ENCODE results near the gene KIRREL3.

Gene KIRREL3

DNA sequence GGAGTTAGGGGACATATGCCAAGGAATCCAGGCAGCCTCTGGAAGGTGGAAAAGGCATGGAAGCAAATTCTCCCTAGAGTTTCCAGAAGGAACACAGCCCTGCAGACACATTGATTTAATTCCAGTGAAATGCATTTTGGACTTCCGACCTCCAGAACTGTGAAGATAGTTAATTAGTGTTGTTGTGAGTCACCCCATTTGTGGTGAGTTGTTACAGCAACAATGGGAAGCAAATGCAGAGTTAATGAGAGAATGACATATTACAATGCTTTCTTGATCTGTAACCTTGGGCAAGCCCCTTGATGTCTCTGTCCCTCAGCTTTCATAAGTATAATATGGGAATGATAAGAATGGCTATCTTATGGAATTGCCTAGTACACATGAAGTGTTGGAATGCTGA lies 178.7 kb downstream of the KIRREL3 start:
- no peak for DNase-seq

DNA sequence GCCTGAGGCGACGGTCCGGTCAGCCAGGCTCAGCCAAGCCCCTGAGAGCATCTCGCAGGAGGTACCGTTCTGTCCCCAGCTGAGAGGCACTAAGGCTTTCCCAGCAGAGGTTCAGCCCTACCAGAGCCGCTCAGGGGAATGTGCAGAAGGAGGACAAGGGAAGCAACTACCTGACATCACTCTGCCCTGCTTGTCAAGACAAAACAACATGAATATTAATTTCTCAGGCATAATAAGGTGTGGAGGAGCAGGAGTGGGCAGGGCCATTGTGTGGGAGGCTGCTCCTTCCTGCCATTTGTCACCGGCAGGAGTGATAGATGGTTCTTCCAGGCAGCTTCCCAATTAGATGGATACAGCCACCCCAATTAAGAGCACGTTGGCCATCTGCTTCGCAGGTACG lies 181.4 kb downstream of the KIRREL3 start:
- DNase-seq, result no peak

DNA sequence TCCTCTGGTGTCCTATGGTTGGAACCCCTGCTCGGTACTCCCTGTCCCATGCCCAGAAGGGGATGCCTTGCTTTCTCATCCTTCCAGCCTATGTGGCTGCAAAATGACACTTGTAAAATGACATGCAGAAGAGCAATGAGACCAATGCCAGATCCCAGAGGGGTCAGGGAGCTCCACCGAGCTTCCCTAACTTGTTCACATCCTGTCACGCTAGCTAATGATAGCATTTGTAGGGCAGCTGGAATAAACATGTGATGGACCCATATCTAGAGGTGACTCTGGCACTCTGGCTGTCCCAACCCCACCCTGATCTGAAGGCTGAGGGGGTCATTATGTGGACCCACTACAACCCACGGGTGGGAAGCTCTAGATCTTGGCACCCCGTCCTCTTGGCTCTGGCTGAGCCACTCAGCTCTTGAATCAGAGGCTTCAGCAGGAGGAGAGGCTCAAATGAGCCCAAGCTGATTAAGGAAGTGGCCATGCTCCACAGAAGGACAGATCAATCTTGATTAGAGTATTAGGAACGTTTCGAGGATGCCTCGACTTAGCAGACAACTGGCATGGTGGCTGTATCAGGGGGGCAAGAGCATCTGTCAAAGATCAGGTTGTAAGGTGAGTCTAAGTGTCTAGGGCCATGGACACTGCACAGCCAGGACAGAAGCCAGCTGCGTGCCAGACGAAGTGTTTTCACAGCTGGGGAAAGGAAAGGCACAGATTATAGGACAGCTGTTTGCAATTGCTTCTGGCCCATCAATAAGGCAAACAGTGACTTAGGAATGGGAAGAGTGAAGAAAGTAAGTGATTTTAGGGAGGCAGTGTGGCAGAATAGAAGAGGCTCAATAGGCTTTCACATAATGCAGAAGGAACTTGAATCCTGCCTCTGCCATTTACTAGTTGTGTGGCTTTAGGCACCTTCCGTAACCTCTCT lies 182.8 kb downstream of the KIRREL3 start:
- no peak for DNase-seq

DNA sequence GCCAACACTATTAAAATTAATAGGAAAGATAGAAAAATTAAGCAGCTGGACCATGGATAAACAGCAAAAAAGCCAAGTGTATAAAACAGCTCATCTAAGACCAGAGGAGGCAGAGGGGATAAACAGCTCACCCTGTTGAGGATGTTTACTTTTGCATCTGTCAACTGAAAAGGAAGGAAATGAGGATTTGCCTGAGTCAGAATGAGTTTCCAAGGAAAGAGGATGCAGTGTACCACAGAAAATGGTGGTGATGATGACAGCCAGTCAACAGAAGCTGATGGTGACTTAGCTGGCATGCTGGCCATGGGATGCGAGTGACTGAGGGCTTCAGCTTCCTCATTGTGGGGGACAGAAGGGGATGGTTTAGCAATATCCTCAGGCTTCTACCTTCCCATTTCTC lies 183.5 kb downstream of the KIRREL3 start:
- DNase-seq, result no peak

DNA sequence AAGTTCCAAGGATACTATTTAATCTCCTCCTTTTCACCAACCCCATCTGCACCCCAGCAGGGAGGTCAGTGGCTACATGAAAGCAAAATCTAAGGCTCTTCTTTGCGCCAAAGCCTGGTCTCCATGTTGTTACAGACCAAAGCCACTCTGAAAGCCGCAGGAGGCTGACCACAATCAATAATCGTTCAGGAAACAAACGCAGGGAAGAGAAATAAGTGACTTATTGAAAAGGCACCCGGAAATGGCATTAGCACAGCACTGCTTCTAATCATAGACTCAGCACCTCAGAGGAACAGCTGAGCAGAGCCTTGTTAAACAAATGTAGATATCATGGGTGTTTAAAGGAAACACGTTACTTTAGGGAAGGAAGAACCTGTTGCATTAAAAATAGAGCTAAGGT lies 183.9 kb downstream of the KIRREL3 start:
- DNase-seq, result no peak

DNA sequence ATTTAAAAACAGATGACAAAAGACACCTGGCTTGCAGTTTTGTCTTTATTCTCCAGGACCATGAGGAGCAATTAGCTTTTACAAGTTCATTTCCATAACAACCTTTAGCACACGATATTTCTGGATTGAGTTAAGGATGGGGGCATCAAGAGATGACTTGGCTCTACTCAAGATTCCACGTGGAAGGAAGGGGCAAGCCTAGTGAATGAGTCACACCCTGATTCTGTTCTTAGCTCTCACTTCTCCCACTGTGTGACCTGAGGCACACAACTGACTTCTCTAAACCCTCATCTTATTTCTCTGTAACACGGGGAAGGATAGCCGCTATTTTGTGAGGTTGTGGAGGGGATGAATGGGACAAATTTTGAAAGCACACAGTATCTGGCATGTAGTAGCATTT lies 185.5 kb downstream of the KIRREL3 start:
- no peak for DNase-seq

DNA sequence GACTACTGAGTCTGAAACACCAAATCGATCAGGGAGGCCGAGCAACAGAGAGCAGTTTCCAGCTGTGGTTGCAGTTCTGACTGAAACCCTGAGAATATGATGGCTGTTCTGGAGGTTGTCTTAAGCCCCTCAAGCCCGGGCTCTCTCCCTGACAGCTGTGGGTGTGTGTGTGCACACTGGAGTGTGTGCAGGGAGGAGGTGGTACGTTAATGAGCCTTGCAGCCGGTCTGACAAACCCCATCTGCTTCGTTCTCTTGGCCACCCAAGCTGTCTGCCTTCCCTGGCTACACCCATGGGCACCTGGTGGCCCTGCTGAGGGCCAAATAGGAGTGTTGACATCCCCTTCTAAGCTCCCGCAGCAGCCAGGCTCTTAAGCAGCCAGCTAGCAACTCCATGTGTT lies 189.8 kb downstream of the KIRREL3 start:
- no peak for DNase-seq

DNA sequence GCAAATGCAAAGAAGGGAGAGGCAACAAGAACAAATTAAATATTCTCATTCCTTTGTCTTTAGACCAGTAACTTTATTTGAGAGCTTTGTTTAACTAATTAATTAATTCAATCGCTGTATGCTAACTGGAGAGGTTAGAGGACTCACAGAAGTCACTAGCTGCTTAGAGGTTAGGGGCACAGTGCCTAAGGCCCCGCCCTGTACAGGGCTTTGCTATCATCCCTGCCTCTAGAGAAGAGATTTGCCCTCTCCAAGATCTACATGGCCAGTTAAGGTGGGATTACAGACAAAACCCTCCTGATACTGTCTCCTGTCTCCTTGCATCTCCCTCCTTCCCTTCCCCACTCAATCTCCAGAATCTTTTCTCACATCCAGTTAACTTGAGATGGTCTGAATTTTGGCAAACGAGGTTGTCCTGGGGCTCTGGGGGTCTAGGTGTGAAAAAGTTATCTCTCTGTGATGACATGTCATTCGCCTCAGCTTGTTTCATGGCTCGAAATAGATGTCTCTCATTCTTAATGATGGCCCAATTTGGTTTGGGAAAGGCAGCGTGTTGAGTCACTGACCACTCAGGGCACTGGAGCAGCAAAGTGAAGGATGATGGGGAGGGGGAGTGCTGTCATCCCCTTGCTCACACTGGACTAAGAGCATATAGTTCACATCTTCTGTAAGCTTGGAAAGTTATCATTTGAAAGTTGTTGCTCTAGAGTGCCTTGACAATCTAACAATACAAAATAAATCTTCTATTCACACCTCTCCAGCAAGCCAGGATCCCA lies 190.9 kb downstream of the KIRREL3 start:
- no peak for DNase-seq

DNA sequence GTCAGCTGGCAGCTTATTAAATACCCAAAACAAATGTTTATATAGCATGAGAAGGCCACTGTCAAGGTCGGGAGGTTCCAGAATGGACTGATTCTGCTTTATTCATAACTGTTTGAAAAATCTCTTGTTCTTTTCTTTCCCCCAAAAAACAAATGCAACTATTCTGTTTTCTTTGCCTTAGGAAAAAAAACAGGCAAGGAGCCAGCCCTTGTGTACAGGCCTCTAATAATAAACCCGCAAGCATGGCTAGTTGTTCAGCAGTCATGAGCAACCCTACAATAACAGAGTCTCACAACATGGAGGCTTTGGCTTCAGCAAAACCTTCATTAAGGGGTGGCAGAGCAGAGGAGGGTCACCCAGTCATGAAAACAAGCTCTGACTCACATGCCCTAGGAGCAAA lies 191.7 kb downstream of the KIRREL3 start:
- DNase-seq, result no peak

DNA sequence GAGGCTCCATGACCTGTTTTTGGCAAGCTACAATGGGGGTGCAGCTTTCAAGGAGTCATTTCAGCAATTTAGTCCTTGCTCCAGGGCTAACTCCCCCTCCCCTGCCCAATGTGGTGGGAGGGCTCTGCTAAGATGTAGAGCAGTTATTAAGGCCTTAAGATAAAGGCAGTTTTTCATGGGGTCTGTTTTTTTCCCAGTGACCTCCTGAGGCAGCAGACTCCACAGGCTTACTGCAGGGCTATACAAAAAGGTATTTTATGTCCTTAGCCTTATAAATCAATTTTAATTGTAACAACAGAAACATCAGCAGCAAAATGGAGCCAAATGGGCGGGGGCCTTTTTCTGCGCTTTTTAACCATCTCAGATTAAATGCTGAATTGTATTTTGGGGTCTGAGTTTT lies 192.3 kb downstream of the KIRREL3 start:
- no peak for DNase-seq

DNA sequence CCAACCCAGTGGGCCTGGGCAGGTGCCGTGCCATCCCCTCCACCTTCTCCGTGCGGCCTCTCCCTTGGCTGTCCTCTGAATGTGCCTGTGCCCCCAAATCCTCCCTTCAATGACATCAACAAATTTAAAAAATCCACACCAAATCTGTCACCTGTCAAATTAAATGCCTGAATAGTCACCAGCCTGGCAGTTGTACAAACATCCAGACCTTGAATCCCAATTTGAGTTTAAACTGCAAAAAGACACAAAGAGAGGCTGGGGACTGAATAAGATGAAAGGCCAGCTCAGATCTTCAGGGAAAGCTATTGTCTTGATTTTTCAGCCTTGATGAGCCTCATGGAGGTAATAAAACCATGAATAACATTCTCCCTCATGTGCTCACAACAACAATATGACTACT lies 194.7 kb downstream of the KIRREL3 start:
- no peak for DNase-seq

DNA sequence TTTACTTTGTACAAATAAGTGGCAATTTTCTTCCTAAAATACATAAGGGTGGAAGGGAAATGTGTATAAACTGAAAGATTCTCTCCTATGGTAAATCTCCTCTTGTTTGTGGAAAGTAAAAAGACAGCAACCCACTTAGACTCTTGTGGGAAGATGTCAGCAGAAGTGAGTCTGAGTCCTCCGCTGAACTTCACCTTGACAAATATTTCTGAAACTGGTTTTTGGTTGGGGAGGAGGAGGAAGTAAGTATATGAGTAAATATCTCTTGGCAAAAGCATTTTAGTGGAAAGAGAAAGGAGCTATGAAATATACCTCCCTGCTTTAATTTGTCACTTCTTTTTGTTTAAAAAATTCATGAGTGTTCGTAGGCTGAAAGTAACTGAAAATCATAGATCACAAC lies 196.2 kb downstream of the KIRREL3 start:
- no peak for DNase-seq

DNA sequence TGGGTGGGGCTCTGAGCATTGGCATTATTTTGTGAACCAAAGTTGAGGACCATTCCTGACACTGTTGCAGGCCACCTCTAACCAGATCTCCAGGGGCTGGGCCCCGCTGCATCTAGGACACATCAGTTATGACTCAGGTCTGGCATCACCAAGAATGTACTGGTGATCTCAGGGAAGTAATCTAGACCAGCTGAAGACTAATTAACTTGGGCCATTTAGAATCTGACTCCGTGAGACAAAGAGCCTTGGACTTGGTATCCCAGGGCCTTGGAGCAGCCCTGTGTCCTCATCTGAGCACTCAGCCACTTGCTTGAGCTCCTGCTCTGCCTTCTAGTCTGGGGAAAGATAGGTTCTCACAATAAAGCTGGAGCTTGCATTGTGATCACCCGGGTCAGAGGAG lies 200.6 kb downstream of the KIRREL3 start:
- no peak for DNase-seq

DNA sequence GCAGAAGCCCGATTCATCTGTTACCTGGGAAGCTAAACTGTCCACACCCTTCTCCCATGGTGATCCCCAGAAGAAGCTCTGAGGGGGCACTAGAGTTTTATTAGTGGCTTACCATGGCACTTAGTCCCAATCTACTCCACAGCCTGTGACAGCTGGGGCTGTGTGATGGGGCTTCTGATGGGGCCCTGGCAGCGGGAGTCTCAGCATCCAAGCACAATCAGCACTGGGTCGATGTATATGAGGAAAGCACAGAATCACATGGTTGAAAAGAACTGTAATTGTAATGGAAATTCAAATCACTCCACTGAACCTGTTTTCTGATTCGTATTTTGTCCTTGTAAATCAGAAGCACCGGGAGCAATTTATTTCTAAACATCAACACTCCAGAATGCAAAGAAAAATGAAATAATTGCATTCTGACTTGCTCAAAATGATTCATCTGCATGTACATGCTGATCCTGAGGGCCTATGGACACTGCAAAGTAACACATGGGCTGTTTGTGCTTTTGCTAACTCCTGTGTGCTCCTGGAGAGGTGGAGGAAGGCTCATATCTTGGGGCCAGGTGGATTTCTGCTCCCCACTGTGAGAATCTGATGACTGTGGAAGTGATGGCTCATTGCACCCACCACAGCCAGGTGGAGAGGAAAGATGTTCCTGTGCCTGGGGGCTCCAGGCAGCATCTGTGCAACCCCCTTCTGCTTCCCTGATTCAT lies 203.0 kb downstream of the KIRREL3 start:
- no peak for DNase-seq

DNA sequence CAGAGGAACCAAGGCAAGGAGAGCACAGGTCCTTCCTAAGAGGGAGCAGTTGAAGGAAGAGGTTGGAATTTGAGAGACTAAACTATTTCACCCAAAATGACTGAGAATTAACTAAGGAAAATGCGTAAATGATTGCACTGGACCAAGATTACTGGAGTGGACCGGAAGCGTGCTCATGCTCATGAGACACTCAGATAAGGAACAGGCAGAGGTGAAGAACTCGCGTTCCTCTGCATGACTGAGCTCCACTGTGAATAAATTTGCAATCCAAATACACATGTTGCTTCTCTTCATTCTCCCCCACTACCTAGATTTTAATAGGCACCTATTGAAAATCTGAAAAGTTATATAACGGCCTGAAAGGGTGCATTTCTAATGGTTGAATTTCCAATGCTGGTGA lies 207.0 kb downstream of the KIRREL3 start:
- DNase-seq, result no peak

DNA sequence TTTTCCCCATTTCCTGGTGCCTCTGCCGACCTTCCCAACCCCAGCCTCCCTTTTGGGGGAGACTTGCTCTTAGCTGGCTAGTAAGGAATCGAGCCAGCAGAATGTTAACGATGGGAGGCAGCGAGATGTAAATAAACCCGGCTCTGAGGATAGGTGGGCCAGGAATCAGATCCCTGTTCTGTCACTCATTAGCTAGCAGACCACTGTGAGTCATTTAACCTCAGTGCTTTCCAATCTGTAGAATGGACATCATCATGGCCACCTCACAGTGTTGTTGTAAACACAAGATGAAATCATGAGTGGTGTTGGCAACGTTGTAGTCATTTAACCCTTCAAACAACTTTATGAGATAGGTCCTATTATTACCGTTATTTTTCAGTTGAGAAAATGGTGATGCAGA lies 208.6 kb downstream of the KIRREL3 start:
- no peak for DNase-seq

DNA sequence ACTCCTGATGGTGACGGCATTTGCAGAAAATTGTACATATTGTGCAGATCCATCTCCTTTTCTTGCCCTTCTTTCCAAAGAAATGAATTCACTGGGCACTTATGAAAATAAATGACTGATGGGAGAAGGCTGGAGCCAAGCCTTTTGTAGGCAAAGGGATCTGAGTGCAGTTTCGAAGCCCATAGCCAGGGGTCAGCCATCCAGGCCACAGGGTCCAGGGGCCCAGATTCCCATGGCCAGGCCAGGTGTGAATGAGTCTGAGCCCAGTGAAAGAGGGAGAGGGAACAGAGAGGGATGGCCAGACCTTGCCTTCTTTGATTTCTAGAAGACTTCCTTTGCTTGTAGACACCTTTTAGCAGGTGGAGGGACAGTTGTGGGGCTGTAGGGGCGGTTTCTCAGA lies 209.1 kb downstream of the KIRREL3 start:
- DNase-seq, result no peak

DNA sequence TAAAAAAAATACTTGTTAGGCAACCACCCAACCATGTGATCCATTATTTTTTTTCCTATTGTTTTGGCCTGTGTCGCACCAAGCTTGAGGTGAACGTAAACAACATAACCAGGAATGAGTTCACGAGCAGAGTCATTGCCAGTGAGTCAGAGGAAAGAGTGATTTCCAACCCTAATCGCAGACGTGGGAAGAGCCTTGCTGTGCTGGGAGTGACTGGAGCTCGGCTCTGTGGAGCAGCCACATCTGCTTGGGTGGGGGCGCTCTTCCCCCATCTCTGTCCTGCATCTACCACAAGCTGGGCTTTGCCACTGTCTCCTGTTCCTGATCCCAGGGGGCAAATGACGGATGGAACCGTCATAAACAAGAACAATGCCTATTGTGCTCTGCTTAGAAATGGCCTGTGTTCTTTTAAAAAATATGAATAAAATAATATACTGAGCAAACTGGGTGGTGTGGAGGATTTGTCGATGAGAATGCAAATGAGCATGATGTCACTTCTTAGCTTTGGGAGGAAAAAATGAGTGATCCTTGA lies 210.0 kb downstream of the KIRREL3 start:
- DNase-seq, result no peak

DNA sequence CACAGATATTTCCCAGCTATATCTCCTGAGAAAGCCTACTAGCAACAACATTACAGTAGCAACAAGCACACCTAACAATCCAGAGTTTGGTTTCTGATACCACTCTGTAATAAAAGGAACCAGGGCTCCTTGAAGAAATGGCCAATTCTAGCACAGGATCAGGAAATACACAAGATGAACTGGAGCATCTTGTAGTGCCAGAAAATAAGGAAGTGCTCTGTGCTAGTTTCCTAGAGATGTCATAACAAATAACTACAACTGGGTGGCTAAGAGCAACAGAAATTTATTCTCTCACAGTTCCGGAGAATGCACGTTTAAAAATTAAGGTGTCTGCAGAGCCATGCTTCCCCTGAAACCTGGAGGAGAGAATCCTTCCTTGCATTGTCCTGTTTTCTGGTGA lies 217.8 kb downstream of the KIRREL3 start:
- no peak for DNase-seq

DNA sequence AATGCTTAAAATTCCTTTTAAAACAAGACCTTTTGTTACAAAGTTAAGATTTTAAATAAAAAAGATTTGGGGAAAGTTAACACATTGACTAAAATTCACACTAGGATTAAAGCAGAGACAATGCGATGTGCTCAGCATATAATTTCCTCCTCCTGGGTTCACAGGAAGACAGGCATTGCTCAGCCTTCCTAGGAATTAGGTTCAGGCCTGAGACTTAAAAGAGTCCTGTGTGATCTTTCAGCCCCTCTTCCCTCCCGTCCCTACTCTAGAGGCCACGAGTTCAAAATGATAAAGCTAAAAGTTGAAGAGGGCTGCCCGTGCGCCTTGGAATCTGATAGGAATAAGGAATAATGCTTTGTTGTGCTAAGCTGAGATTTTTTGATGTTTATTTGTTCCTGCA lies 218.6 kb downstream of the KIRREL3 start:
- DNase-seq, result no peak

DNA sequence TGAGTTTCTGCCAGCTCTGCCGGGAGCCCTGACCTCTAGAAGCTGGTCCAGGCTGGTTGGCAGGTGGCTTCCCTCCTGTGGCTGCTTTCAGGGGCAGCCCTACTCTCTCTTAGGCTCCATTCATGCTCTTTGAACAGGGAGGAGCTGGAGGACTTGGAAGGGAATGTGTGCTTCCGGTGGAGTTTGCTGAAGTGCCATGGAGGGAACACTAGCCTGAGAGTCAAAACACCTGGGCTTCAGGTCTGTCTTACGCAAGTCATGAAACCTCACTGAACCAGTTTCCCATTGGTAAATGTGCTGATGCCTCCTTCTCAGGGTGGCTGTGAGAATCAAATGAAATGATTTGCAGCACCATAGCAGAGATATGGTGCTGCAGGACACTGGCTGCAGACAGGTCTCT lies 224.5 kb downstream of the KIRREL3 start:
- no peak for DNase-seq

DNA sequence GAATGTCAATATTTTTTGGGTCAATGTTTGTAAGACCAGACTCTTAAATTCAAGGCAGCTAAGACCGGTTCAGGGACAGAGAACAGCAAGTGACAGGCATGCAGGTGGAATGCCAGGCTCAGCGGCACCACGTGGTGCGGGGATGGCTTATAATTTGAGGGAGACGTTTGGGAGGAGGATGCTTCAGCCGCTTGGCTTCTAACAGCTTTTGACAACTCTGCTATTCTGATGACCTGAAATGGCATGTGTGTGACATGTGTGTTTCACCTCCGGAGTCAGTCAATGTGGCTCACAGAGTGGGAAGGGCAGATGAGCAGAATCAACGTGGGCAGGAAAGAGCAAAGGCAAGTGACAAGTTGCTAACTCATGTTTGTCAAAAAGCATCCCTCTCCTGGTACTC lies 228.3 kb downstream of the KIRREL3 start:
- no peak for DNase-seq

DNA sequence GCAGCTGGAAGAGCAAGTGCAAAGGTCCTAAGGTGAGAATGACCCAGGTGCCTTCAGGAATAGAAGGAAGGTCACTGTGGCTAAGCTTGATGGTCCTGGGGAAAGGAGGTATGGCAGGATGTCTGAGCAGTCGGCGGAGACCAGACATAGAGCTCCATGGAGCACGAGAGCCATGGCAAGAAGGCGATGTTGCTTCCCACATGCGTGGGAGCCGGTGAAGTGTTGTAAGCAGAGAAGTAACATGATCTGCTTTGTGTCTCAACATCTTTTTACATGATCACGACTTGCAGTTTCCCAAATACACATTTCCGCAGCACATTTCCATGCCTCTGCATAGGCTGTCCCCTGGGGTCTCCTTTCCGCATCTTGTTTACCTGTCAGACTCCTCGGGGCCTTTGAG lies 231.9 kb downstream of the KIRREL3 start:
- DNase-seq, result no peak
